Thyroid gland (tissue), 4 donors: ENCODE results near the gene ZKSCAN2. TPM values are rescaled to one million over a fixed set of nuclear protein-coding genes. Genes with fewer than 3 reads are reported as not detected.

ENCODE experiments used
- DNase-seq, 2 donors: peaks; one replicate each; pipeline ENCODE4 v3.0.0-alpha.2; 2019
- H3K27ac ChIP-seq, 3 donors: fragments of 200-600 bp; sonication (generic); 1 replicate in 2 of 3; 2 replicates in 1 of 3; pipeline ENCODE4 v1.5.1; 2016 to 2019; ENCODE audit warnings: mild to moderate bottlenecking in 1 of 3, moderate library complexity in 1 of 3
- H3K27me3 ChIP-seq: fragments of 200-600 bp; sonication (generic); one replicate; pipeline ENCODE4 v1.5.1; 2019
- H3K36me3 ChIP-seq, 2 donors: fragments of 200-600 bp; sonication (generic); one replicate each; pipeline ENCODE4 v1.5.1; 2016 to 2019
- H3K4me1 ChIP-seq, 2 donors: fragments of 200-600 bp; sonication (generic); one replicate each; pipeline ENCODE4 v1.5.1; 2017 to 2019
- H3K4me3 ChIP-seq, 3 donors: fragments of 200-600 bp; sonication (generic); replicated peaks in 1 of 3; 1 replicate in 2 of 3; 2 replicates in 1 of 3; pipeline ENCODE4 v1.5.1; 2016; ENCODE audit warnings: mild to moderate bottlenecking in 1 of 3
- H3K9me3 ChIP-seq: fragments of 200-600 bp; sonication (generic); one replicate; pipeline ENCODE4 v1.5.1; 2017
- POLR2A ChIP-seq, 2 donors: fragments of 450-650 bp; IDR thresholded peaks; one replicate each; pipeline ENCODE4 v1.6.1; 2017; ENCODE audit warnings: antibody characterized with exemption in 2 of 2, mild to moderate bottlenecking in 2 of 2, moderate library complexity in 1 of 2
- WGBS, 2 donors: methylation state at CpG; one replicate each; pipeline ENCODE4 v1.1.5; 2017; 5-methylcytosine and 5-hydroxymethylcytosine counted together
- intact Hi-C: fragments of 100-400 bp; cut with DNase I; formaldehyde crosslinking; loops from one replicate; pipeline ENCODE4 v1.15.1; 2023
- total RNA-seq, 4 donors: library from RNA; depleted of rRNA; stranded (reverse); fragments of >200 nt; gene quantifications; one replicate each; pipeline ENCODE4 v1.2.3, GENCODE V29; 2016
- TF ChIP-seq, protein P1 (sequence below), 6 experiments: fragments of 200-600 bp in 3 of 6; fragments of 450-650 bp in 3 of 6; sonication (generic) in 3 of 6; IDR thresholded peaks; one replicate each; pipeline ENCODE4 v1.5.1; 2016 to 2019; ENCODE audit warnings: antibody characterized with exemption in 6 of 6, mild to moderate bottlenecking in 2 of 6, inconsistent platforms in 1 of 6, moderate library complexity in 1 of 6

Gene ZKSCAN2
- total RNA-seq, 4 donors from 2014 or later, result 5.8 to 11.1 (median 6.9) TPM

DNA sequence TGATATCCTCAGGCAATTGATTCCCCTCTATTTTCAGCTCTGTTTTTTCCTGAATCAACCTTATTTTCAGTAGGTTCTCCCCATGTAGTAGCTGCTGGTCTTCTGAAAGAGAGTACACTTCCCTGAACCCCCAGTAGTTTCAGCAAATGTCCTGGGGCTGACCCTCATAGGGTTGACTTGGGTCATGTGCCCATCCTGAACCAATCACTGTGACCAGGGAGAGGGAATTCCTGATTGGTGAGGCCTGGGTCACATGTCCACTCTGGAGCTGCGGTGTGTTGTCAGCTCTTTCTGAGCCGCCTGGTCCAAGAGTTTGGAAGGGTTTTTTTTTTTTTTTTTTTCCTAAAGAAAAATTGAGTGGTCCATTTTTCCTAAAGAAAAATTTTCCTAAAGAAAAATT is 8.3 kb upstream of the ZKSCAN2 start:
- WGBS, 2 donors, result 100% methylated on average over 2 of the region's 2 CpGs
- H3K27me3 ChIP-seq, result no peaks in the 10 kb centered on the region
- H3K4me1 ChIP-seq, result no peaks in the 10 kb centered on the region
- TF ChIP-seq, protein P1, sequence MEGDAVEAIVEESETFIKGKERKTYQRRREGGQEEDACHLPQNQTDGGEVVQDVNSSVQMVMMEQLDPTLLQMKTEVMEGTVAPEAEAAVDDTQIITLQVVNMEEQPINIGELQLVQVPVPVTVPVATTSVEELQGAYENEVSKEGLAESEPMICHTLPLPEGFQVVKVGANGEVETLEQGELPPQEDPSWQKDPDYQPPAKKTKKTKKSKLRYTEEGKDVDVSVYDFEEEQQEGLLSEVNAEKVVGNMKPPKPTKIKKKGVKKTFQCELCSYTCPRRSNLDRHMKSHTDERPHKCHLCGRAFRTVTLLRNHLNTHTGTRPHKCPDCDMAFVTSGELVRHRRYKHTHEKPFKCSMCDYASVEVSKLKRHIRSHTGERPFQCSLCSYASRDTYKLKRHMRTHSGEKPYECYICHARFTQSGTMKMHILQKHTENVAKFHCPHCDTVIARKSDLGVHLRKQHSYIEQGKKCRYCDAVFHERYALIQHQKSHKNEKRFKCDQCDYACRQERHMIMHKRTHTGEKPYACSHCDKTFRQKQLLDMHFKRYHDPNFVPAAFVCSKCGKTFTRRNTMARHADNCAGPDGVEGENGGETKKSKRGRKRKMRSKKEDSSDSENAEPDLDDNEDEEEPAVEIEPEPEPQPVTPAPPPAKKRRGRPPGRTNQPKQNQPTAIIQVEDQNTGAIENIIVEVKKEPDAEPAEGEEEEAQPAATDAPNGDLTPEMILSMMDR (IDR thresholded peaks at IDR 0.05), result no peak
- TF ChIP-seq POLR2A (IDR thresholded peaks at IDR 0.05), result no peak
- intact Hi-C loops, result no loop called here
- DNase-seq, result no peak
- no peak overlapping the region for H3K27ac ChIP-seq
- H3K9me3 ChIP-seq, result no peaks in the 10 kb centered on the region
- no peak overlapping the region for H3K4me3 ChIP-seq
- H3K36me3 ChIP-seq, result no peaks in the 10 kb centered on the region

DNA sequence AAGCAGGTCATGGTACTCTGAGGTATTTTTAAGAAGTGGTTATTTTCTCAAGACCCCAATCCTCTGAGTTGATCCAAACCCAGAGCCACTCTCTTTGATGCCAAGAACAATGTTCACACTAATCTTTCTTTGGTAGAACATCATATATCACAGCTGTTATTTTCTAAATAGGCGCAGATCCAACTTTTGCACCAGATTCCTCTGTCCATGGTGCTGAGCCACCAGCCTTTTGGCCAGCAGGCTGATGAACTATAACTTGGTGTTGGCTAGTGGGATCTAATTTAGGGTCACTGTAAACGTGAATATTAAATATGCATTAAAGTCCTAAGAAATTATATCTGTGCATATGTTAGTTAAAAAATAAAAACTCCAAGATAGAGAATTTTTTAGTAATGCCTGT is 7.0 kb upstream of the ZKSCAN2 start:
- Histone ChIP-seq H3K36me3 (no peaks in the 10 kb centered on the region), H3K9me3 (no peaks in the 10 kb centered on the region), H3K4me1 (peaks cover 0 to 4% of the 10 kb centered on the region in 2 donors), H3K4me3 (no peak overlapping the region), H3K27me3 (no peaks in the 10 kb centered on the region), H3K27ac (no peak overlapping the region)
- DNase-seq, result peak in 1 of 2 donors; percentile 4
- 86 to 89% methylated on average over 2 of the region's 2 CpGs for WGBS, 2 donors
- no peak for TF ChIP-seq POLR2A (IDR thresholded peaks at IDR 0.05)
- TF ChIP-seq, protein P1 (IDR thresholded peaks at IDR 0.05), result no peak
- intact Hi-C loops, result no loop called here

DNA sequence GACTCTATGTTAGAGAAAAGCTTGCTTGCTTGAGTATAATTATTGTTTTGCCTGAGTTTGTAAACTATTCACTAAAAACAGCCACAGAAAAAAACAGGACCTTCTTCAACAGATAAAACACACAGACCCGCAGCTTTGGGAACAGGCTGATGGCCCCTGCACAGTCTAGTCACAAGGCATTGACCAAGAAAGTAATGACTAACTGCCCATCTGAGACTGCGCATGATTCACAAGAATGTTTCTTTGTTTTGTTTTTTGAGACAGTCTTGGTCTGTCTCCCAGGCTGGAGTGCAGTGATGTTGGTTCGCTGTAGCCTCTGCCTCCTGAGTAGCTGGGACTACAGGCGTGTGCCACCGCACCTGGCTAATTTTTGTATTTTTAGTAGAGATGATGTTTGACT is 2.8 kb upstream of the ZKSCAN2 start:
- DNase-seq, result no peak
- Histone ChIP-seq H3K27me3 (no peaks in the 10 kb centered on the region), H3K36me3 (no peaks in the 10 kb centered on the region), H3K9me3 (no peaks in the 10 kb centered on the region), H3K4me1 (peaks cover 26 to 32% of the 10 kb centered on the region in 2 donors), H3K4me3 (no peak overlapping the region), H3K27ac (no peak overlapping the region)
- intact Hi-C loops, result no loop called here
- WGBS, 2 donors, result 80 to 86% methylated on average over 5 of the region's 5 CpGs
- TF ChIP-seq, protein P1 (IDR thresholded peaks at IDR 0.05), result no peak
- no peak for TF ChIP-seq POLR2A (IDR thresholded peaks at IDR 0.05)

DNA sequence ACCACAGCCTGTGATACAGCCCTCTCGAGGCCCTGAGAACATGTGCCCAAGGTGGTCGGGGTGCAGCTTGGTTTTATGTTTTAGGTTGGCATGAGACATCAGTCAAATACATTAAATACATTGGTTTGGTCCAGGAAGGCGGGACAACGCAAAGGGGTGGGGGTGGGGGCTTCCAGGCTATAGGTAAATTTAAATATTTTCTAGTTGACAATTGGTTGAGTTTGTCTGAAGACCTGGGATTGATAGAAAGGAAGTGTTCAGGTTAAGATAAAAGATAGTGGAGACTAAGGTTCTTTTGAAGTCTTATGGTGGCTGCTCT is 1.2 kb upstream of the ZKSCAN2 start:
- Histone ChIP-seq H3K4me1 (peaks cover 26 to 33% of the 10 kb centered on the region in 2 donors), H3K9me3 (no peaks in the 10 kb centered on the region), H3K27me3 (no peaks in the 10 kb centered on the region), H3K36me3 (peaks cover 0 to 8% of the 10 kb centered on the region in 2 donors), H3K27ac (no peak overlapping the region), H3K4me3 (peak overlapping the region in 2 of 3 donors; percentile 79 to 86)
- intact Hi-C loops, result no loop called here
- no peak for TF ChIP-seq POLR2A (IDR thresholded peaks at IDR 0.05)
- TF ChIP-seq, protein P1 (IDR thresholded peaks at IDR 0.05), result no peak
- 29 to 30% methylated on average over 4 of the region's 4 CpGs for WGBS, 2 donors
- DNase-seq, result no peak

DNA sequence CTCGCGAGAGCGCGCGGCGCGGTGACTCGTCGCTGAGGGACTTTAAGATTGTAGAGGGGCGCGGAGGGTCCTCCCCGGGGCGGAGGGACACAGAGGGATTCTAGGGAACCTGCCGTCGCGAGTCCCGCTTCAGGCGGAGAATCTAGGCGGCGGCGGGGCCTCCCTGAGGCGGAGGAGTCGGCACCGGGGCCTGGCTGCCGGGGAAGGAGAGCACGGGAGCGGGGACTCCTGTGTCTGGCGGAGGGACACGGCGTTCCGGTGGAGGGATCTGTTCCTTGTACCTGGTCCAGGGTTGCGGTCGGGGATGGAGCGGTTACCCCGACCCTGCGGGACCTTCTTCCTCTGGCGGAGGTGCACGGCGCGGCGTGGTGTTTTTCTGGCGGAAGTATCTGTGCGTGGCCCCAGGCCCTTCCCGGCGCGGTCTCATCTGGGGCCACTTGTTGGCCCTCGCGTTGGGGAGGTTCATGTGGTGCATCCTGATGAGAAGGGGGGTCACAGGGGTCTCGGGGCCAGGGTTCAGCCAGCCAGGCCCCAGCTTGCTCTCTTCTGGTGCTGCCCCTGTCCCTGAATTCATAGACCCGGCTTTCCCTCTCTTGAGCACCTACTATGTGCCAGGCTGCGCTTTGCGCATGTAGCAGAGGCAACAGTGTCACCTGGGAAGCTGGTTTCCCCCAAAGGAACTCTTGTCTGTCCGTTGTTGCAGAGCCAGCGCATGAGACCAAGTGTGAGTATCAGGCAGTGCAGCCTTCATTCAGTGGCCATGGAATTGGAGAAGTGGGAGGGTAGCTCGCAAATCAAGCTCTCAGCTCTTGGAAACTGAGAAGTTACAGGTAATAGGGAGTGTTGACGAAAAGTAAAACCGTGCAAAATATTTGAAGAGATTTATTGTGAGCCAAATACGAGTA is 563 bp upstream of the ZKSCAN2 start:
- H3K27me3 ChIP-seq, result no peaks in the 10 kb centered on the region
- intact Hi-C loops, result no loop called here
- WGBS, 2 donors, result 10 to 13% methylated on average over 15 to 16 of the region's 58 CpGs
- TF ChIP-seq, protein P1 (IDR thresholded peaks at IDR 0.05), result no peak
- no peak for TF ChIP-seq POLR2A (IDR thresholded peaks at IDR 0.05)
- peak overlapping the region; percentile 92 to 99 (median 95) for H3K27ac ChIP-seq
- H3K4me3 ChIP-seq, result peak overlapping the region; percentile 79 to 86 (median 80)
- H3K4me1 ChIP-seq, result peaks cover 26 to 33% of the 10 kb centered on the region in 2 donors
- no peaks in the 10 kb centered on the region for H3K9me3 ChIP-seq
- DNase-seq, result peak; percentile 82 to 85
- peaks cover 4 to 10% of the 10 kb centered on the region in 2 donors for H3K36me3 ChIP-seq
